GM15510 (cell line): ENCODE results near the gene SDK1.

Experiments used
- POLR2A ChIP-seq: IDR thresholded peaks from 3 replicates; pipeline ENCODE4 v1.6.1; 2011; ENCODE audit warnings: borderline replicate concordance; ENCODE audit not compliant: insufficient read length; ENCODE audit errors: extremely low read depth

Gene SDK1

DNA sequence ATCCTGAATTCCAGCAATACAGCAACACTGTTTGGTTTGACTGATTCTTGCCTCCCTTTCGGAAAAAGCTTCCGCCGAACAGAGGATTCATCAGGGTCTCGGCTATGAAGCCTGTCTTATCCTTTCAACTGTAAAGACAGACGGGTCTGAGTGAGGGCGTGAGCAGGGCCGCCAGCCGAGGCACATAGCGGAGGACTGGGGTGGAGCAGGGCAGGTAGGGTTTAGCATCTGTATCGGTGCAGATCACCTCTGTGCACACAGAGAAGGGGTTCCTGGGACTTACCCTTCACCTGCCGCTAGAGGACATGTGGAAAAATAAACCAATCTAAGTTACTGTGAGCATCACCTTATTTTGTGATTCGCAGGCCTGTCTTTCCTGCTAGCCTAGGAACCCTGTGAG is 724.2 kb downstream of the SDK1 start:
- TF ChIP-seq POLR2A: no peak

DNA sequence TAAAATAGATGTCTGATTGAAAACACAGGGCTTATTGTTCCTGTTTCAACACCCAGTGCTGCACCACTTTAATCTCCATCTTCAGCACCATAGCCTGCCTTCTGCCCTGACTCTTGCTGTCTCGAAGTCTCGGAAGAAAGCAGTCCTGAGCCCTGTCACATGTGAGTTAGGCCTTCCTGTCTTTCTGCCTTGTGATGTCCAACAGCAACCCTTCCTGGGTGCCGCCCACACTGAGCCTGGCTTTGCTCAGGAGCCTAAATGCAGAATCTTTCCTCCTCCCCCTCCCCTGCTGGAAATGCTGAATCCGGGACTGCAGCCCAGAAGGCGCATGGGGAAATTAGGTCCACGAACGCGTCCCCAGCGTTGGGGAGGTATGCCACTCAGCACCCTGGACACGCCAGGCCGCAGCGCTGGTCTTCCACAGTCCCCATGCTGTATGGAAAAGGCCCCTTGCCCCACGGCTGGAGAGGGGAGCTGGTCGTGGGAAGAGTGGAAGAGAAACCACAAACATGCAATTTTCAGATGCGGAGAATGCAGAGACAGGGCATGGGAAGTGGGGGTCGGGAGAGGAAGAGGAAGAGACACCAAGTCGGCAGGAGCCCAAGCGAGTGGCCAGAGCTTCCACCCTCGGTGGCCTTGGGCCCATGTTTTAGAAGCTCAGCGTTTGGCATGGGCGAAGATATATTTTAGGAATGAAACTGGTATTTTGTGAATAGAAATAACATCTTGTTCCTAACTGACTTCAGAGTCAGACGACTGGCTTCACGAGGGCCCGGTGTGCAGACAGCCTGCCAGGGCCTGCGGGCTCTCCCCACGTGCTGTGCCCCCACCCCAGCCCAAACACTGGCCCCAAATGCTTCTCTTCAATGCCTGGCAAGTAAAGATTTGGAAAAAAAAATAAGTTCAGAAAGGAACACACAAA is 724.9 kb downstream of the SDK1 start:
- TF ChIP-seq POLR2A: no peak

DNA sequence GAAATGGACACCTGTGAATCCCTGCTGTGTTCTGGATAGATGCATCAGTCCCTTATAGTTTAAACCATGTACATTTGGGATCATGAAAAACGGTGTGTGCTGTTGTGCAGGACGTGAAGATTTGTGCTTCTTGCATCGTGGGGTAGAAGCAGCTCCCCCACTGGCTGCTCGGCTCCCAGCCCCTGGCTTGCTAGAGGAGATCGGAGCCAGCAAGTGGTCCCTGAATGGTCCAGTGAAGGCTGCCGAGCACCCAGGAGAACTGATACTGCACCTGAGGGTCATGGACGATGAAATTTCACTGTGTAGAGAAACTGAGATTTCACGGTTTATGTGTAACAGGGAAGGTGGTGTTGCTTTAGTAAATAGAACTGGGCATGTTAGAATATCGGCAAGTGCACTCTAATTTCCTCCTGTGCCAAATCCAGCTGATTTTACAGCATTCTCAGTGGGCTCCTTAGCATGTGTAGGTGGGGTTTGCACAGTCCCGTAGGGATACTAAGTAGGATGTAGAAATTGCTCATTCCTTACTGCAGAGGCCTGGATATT is 726.0 kb downstream of the SDK1 start:
- TF ChIP-seq POLR2A: no peak

DNA sequence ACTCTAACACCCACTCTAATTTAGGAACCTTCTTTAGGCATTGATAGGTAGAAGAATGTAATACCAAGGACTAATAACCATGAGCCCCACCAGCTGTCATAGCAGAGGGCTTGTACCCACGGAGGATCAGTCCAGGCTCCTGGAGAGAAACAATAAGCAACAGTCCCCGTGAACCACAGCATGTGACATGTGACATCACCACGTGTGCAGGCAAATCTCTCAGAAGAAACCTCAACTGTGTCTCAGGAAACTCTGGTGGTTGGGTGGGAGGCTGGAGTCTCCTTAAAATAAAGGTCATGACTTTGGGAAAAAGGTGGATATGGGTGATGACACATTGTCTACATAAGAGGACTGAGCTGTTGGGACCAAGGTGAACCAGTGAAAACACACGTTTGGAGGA is 727.2 kb downstream of the SDK1 start:
- no peak for TF ChIP-seq POLR2A

DNA sequence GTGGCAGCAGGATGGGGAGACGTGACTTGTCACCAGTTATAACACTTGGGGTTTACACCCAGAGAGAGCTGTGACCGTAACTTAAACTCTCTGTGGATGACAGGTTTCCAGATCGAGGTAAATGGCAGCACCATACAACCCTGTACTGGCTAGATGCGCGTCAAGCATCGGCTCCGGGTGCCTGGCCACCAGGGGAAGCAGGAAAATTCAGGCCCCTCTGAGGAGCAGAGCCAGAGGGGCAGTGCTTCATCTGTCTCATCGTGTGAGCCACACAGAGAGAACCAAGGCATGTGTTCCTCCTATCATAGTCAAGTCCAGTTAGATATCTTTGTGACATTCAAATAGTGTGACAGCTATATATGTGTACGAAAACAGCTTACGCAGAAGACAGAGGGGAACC is 728.9 kb downstream of the SDK1 start:
- no peak for TF ChIP-seq POLR2A

DNA sequence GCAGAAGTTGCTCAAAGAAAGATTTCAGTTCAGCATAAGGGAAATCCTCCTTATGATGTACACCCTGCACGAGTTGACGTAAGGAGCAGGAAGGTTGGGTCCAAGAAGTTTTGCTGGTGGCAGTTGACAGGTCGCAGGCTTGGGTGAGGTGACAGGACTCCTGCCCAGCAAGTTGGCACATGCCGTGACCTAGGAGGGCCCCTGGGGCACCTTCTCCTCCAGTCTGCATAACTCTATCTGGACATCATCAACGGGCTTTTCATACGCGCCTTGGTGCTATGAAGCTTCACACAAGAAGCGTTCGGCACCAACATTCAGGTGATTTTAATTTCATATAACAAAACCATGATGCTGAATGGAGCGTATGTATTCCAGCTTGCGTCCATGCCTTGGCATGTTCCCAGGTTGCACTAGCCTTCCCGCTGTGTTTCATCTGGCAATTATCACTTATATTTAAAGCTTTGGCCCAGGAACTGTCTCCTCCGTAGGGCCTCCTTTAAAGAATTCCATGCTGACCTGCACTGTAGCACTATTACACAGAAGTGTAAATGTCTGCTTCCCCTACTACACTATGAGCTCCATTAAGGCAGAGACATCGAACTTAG is 729.4 kb downstream of the SDK1 start:
- no peak for TF ChIP-seq POLR2A

DNA sequence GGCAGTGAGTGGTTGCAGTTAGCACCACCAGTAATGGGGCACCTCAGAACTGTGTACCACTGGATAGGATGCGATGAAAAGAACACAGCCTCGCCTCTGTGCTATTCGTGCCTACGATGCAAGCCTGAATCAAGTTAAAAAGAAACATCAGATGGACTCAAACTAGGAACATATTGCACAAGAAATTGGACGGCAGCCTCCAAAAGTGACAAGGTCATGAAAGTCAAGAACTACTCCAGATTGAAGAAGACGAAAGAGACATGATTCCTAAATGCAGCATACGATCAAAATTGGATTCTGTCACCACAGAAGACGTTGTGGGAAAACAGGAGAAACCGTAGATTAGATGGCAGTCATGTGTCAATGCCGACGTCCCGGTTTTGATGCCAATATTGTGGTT is 732.9 kb downstream of the SDK1 start:
- TF ChIP-seq POLR2A: no peak

DNA sequence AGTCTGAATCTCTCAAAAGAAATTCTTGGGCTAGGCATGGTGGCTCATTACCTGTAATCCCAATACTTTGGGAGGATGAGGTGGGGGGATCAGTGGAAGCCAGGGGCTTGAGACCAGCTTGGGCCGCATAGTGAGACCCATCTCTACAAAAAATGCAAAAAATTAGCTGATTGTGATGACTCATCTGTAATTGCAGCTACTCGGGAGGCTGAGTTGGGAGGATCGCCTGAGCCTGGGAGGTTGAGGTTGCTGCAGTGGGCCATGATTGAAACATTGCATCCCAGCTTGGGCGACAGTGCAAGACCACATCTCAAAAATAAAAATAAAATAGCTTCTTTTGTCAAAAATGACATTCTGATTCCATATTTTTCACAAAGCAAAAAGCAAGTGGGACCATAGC is 736.3 kb downstream of the SDK1 start:
- no peak for TF ChIP-seq POLR2A

DNA sequence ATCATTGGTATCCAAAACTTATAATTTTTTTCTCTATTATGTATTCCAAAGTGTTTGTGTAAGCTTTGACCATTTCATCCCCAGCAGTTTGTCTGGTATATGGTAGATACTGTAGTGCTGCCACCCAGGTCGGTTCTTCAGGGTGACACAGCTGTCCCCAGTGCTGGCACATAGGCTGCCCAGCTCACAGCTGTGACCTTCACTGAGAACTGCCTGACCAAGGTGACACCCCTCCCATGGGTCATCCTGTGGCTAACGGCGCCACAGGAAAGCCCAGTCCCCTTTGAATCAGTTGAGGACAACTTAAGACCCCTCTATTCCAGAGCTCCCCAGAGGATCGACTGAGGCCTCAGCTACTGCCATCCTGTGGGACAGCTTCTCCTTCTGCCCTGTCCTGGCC is 736.8 kb downstream of the SDK1 start:
- no peak for TF ChIP-seq POLR2A

DNA sequence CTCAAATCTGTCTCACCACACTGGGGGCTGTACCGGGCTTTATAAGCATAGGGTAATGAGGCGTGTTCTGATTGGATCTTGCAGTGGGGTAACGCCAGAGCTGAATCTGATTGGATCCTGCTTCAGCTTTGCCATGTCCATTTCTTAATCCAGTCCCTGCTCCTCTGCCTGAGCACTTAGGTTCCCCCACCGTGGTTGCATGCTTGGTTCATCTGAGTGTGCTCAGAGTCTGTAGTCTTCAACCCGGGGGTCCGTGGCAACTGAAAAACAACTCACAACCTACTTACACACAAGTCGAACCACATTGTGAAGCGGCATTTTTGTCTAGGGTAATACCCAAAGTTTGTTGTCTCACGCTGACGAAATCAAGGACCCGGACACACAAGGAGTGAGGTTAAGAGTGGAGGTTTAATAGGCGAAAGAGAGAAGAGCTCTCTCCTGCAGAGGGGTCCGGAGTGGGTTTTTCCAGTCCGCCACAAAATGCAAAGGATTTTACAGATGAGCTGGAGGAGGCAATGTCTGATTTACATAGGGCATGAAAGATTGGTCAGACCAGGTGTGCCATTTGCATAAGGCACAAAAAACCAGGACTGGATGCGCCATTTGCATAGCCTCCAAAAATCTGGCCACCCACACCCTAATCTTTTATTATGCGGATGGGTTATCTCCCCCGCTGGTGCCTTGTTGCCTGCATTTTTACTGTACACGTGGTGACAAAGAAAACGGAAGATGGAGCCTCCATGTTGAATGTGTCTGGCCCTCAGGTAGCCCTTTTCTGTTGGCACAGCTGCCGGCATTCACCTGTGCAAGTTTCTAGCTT is 739.3 kb downstream of the SDK1 start:
- no peak for TF ChIP-seq POLR2A

DNA sequence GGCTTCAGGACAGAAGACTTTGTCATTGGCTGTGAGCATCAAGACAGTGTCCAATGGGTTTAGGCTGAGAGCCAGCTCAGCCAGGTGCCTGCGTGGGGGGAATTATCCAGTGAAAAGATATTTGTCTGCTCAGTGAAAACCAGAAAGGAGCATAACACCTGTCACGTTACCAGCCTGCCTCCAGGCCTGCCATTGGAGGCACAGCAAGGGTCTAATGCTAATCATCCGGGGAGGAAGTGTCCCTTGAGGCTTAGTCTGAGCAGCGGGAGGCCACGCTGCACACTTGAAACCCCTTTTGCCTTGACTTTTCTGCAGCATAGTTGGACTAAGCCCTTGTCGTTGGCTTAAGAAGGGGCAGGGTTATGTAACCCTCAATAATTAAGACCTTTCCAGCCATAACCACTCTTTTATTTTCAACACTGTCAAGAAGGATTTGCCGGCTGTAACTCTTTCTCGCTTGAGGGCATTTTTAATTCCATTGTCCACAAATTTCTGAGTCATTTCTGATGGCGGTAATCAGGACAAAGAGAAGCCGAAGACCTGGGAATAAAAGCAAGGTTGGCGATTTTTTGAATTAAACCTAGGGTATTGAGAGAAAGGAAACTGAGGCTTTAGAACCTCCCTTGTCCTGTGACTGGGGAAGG is 741.5 kb downstream of the SDK1 start:
- TF ChIP-seq POLR2A: no peak

DNA sequence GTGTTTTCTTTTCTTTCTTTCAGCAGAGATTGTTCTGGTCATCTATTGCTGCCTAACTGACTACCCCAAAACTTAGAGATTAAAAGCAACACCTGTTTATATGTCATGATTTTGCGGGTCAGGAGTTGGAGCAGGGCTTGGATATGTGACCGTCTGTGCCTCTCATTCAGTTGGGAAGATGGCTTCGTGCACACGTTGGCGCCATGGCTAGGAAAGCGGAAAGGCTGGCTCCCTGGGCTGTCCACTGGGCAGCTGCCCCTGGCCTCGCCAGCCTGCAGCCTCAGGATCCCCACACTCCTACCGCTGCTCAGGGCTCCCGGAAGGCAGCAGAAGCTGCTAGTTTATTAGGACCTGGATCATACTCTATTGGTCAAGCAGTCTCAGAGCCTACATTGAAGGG is 742.9 kb downstream of the SDK1 start:
- TF ChIP-seq POLR2A: no peak

DNA sequence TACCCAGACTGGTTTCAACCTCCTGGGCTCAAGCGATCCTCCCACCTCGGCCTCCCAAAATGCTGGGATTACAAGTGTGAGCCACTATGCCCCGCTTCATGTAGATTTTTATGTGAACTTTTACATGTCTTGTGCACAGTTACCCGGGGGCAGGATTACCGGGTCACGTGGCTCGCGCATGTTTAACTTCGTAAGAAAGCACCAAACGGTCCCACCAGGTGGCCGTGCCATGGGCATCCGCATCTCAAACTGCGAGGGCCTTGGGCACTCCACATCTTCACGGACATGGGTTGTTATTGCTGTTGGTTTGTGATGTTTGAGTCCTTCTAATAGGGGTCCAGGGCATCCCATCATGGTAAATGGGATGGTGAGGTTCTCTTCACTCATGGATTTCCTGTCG is 744.4 kb downstream of the SDK1 start:
- TF ChIP-seq POLR2A: no peak

DNA sequence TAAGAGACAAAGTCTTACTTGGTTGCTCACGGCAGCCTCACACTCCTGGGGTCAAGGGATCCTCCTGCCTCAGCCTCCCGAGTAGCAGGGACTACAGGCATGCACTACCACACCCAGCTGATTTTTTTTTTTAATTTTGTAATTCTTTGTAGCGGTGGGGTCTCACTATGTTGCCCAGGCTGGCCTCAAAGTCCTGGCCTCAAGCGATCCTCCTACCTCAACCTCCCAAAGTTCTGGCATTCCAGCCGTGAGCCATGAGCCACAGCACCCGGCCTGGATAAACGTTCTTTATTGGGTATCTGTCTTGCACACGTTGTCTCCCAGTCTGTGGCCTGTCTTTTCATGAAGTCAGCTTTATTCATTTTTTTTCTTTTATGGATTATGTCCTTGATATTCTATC is 744.9 kb downstream of the SDK1 start:
- no peak for TF ChIP-seq POLR2A
